H1 (cell line): ENCODE results near the gene CYP2A6. TPM values are rescaled to one million over a fixed set of nuclear protein-coding genes. Genes with fewer than 3 reads are reported as not detected.

Experiments used
- CHD1 ChIP-seq: IDR thresholded peaks from 2 replicates; pipeline ENCODE4 v1.6.1; 2012; ENCODE audit warnings: low read depth, low read length, improper control_type of control experiment
- SIX5 ChIP-seq: IDR thresholded peaks from 2 replicates; pipeline ENCODE4 v1.6.1; 2011; ENCODE audit warnings: mild to moderate bottlenecking, low read depth, low read length
- polyA plus RNA-seq, 7 experiments: library from polyadenylated mRNA; depleted of rRNA in 3 of 7; stranded (reverse) in 5 of 7; unstranded in 2 of 7; fragments of >200 nt in 5 of 7; fragments of 200-250 nt in 2 of 7; gene quantifications; 1 replicate in 5 of 7; 2 replicates in 1 of 7; 4 replicates in 1 of 7; pipeline versions ENCODE4 v1.2.1 to v1.2.3, GENCODE V29; 2011 to 2013; ENCODE audit warnings: missing spikeins in 2 of 7, mixed read lengths in 2 of 7
- total RNA-seq: library from RNA; stranded (reverse); fragmentation: NEBNext Ultra II Directional; extraction: Animal tissue kit (Norgen Biotek cat#: 25700); gene quantifications from 2 replicates; pipeline ENCODE4 v1.2.1, GENCODE V29; 2021
- TF ChIP-seq, protein P1 (sequence below): IDR thresholded peaks from 2 replicates; pipeline ENCODE4 v1.6.1; 2011; ENCODE audit warnings: low read length, improper control_type of control experiment

Gene CYP2A6
- total and polyA plus RNA-seq, 2 of the 8 experiments (the other 6 are each of a cell fraction or from before 2014, with no cell fraction given) = 0.33 TPM; not detected in 1

DNA sequence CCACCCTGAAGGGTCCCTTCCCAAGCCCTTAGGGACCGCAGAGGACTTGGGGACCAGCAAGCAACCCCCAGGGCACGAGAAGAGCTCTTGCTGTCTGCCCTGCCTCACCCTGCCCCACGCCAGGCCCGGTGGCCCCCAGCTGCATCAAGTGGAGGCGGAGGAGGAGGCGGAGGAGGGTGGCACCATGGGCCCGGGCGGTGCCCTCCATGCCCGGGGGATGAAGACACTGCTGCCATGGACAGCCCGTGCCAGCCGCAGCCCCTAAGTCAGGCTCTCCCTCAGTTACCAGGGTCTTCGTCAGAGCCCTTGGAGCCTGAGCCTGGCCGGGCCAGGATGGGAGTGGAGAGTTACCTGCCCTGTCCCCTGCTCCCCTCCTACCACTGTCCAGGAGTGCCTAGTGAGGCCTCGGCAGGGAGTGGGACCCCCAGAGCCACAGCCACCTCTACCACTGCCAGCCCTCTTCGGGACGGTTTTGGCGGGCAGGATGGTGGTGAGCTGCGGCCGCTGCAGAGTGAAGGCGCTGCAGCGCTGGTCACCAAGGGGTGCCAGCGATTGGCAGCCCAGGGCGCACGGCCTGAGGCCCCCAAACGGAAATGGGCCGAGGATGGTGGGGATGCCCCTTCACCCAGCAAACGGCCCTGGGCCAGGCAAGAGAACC lies 49.8 kb downstream of the CYP2A6 start (continued):
- TF ChIP-seq SIX5 (no peak), CHD1 (no peak)
- TF ChIP-seq, protein P1, sequence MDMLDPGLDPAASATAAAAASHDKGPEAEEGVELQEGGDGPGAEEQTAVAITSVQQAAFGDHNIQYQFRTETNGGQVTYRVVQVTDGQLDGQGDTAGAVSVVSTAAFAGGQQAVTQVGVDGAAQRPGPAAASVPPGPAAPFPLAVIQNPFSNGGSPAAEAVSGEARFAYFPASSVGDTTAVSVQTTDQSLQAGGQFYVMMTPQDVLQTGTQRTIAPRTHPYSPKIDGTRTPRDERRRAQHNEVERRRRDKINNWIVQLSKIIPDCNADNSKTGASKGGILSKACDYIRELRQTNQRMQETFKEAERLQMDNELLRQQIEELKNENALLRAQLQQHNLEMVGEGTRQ = no peak
